ENCODE results near the gene PHACTR3. TPM values are rescaled to one million over a fixed set of nuclear protein-coding genes. Genes with fewer than 3 reads are reported as not detected.

Gene PHACTR3
- total RNA-seq, 1 donor from 2014 or later, result 22.3 TPM

- TF ChIP-seq CTCF (conservative IDR thresholded peaks at IDR 0.05), result no peak
- H3K36me3 Mint-ChIP-seq (ENCODE audit: low read depth), result no peaks in the 10 kb centered on the region
- DNase-seq (ENCODE audit: low read depth, low spot score), result no peak
- H3K4me1 Mint-ChIP-seq, result peaks cover 4% of the 10 kb centered on the region
- no peak overlapping the region for H3K27ac Mint-ChIP-seq (ENCODE audit: unreplicated experiment)
- H3K9me3 Mint-ChIP-seq, result no peaks in the 10 kb centered on the region
- no peak overlapping the region for H3K4me3 Mint-ChIP-seq
- peaks cover 52% of the 10 kb centered on the region for H3K27me3 Mint-ChIP-seq (ENCODE audit: low read depth)
Measured at GRCh38 chr20:59670786-59671492, 66.6 kb downstream of the PHACTR3 start.

GRCh38 chr20:59671661-59672471 is 67.5 kb downstream of the PHACTR3 start:
- no peak for DNase-seq (ENCODE audit: low read depth, low spot score)
- Mint-ChIP-seq H3K27ac (ENCODE audit: unreplicated experiment) (no peak overlapping the region), H3K9me3 (no peaks in the 10 kb centered on the region), H3K36me3 (ENCODE audit: low read depth) (no peaks in the 10 kb centered on the region), H3K4me1 (peaks cover 13% of the 10 kb centered on the region), H3K4me3 (no peak overlapping the region), H3K27me3 (ENCODE audit: low read depth) (peaks cover 51% of the 10 kb centered on the region)
- no peak for TF ChIP-seq CTCF (conservative IDR thresholded peaks at IDR 0.05)

- Mint-ChIP-seq H3K9me3 (no peaks in the 10 kb centered on the region), H3K4me1 (peaks cover 15% of the 10 kb centered on the region), H3K4me3 (no peak overlapping the region), H3K27me3 (ENCODE audit: low read depth) (peaks cover 51% of the 10 kb centered on the region), H3K36me3 (ENCODE audit: low read depth) (no peaks in the 10 kb centered on the region), H3K27ac (ENCODE audit: unreplicated experiment) (no peak overlapping the region)
- DNase-seq (ENCODE audit: low read depth, low spot score), result no peak
- no peak for TF ChIP-seq CTCF (conservative IDR thresholded peaks at IDR 0.05)
Measured at GRCh38 chr20:59672576-59672975, 68.2 kb downstream of the PHACTR3 start.

GRCh38 chr20:59673288-59673997 is 69.1 kb downstream of the PHACTR3 start:
- no peak for DNase-seq (ENCODE audit: low read depth, low spot score)
- no peak overlapping the region for H3K4me3 Mint-ChIP-seq
- no peak overlapping the region for H3K27ac Mint-ChIP-seq (ENCODE audit: unreplicated experiment)
- H3K36me3 Mint-ChIP-seq (ENCODE audit: low read depth), result no peaks in the 10 kb centered on the region
- peaks cover 20% of the 10 kb centered on the region for H3K4me1 Mint-ChIP-seq
- TF ChIP-seq CTCF (conservative IDR thresholded peaks at IDR 0.05), result no peak
- H3K27me3 Mint-ChIP-seq (ENCODE audit: low read depth), result peaks cover 57% of the 10 kb centered on the region
- no peaks in the 10 kb centered on the region for H3K9me3 Mint-ChIP-seq

GRCh38 chr20:59673998-59674445 is 69.7 kb downstream of the PHACTR3 start:
- no peak overlapping the region for H3K27ac Mint-ChIP-seq (ENCODE audit: unreplicated experiment)
- no peaks in the 10 kb centered on the region for H3K36me3 Mint-ChIP-seq (ENCODE audit: low read depth)
- H3K4me1 Mint-ChIP-seq, result peaks cover 20% of the 10 kb centered on the region
- no peak for TF ChIP-seq CTCF (conservative IDR thresholded peaks at IDR 0.05)
- H3K4me3 Mint-ChIP-seq, result no peak overlapping the region
- DNase-seq (ENCODE audit: low read depth, low spot score), result no peak
- H3K9me3 Mint-ChIP-seq, result no peaks in the 10 kb centered on the region
- H3K27me3 Mint-ChIP-seq (ENCODE audit: low read depth), result peaks cover 61% of the 10 kb centered on the region
